ENCODE results near the gene ADGRL3. TPM values are rescaled to one million over a fixed set of nuclear protein-coding genes. Genes with fewer than 3 reads are reported as not detected.

Gene ADGRL3
- total RNA-seq, 1 donor, result under 0.01 TPM

GRCh38 chr4:61853041-61853440 is 652.9 kb downstream of the ADGRL3 start:
- no peak for DNase-seq (ENCODE audit: low read depth in 2 of 3, low spot score in 2 of 3)

DNA sequence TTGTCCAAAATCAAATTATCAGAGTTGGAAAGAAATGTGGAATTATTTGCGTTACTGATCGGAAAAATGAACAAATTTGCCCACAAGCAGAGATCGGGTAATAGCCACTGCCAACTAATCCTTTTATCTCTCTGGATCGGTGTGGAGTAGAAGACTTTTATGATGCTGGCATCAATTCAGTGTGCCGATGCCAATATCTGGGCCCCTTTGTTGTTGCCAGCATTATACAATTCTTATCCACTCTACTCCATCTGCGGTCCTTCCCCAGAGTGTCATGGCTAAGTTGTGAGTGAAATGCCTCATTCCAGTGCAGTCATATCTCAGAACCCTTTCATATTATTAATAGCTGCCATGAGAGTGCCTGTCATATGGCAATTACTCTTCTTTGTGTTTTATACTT is 660.2 kb downstream of the ADGRL3 start:
- no peak for DNase-seq (ENCODE audit: low read depth in 2 of 3, low spot score in 2 of 3)

DNA sequence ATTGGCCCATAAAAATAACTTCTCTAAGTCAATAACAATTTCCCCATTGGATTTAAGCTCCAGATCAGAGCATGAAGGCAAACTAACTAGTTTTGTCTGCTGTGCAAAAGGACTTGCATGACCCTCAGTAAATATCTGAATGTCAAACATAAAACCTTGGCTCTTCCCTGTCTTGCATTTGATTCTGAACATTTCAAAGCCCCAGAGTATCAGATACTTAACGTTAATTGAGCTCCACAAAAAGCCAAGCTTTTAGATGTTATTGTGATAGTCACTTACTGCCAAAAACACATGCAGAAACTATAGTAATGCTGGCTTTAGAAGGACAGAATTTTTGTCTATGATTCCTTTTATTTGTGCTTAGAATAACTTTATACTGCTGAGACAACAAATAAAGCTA is 664.2 kb downstream of the ADGRL3 start:
- DNase-seq (ENCODE audit: low read depth in 2 of 3, low spot score in 2 of 3), result no peak

DNA sequence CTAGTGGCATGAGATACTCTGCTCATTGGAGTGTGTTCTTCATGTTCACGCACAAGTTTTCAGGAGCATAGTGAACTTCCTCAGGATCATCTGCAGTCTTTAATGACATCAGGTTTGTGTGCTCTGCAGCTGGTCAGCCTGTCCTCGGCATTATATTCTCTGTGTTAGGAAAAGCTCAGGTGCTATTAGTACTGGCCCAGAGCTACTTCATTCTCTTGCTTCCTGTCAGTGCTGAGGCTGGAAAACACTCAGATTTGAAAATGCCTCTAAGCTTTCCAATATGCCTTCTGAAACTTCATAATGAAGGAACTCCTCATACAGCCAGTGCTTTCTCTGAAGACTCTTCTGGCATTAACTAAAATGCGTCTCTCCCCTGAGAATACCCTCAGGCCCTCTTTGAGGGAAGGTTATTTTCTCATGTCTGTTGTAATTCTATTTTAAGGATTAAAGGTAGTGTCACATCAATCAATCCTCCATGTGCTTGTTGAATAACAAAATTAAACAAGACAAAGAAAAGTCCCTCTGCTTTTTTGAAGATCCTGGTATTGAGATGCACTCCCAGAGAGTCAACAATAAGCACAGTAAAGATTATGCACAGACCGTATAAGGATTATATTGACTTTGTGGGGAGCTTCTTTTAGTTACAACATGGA is 666.4 kb downstream of the ADGRL3 start:
- DNase-seq (ENCODE audit: low read depth in 2 of 3, low spot score in 2 of 3), result no peak

DNA sequence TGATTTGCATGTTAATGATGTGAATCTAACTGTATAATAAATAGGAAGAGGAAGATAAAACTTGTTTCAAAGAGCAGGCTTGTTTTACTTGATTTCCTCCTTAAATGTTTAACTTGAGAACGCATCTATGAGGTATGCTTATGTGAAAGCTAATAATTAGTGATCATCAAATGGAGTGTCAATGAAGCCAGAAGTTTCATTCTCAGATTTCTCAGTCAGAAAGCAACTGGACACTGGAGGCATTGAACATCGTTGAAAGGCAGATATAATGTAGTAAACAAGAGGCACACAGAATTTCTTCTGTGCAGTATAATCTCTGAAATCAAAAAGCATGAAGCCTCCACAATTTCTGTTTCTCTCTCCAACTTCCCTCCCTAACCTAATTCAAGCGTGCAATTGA is 672.9 kb downstream of the ADGRL3 start:
- DNase-seq (ENCODE audit: low read depth in 2 of 3, low spot score in 2 of 3), result no peak

DNA sequence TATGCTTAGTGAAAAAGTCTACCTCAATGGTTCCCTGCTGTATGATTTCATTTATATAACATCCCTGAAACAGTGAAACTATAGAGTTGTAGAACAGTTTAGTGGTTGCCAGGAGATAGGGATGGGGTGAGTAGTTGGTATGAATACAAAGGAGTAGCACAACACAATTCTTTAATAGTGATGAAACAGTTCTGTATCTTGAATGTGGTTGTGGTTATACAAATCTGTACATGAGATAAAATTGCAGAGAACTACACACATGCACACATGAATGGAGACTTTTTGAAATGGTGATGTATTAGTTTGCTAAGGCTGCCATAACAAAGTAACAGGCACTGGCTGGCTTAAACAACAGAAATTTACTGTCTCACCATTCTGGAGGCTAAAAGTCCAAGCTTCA is 677.1 kb downstream of the ADGRL3 start:
- peak in 1 of 3 donors; percentile 9 for DNase-seq (ENCODE audit: low read depth in 2 of 3, low spot score in 2 of 3)

GRCh38 chr4:61877893-61878292 is 677.8 kb downstream of the ADGRL3 start:
- peak in 2 of 3 donors; percentile 73 to 83 for DNase-seq (ENCODE audit: low read depth in 2 of 3, low spot score in 2 of 3)

DNA sequence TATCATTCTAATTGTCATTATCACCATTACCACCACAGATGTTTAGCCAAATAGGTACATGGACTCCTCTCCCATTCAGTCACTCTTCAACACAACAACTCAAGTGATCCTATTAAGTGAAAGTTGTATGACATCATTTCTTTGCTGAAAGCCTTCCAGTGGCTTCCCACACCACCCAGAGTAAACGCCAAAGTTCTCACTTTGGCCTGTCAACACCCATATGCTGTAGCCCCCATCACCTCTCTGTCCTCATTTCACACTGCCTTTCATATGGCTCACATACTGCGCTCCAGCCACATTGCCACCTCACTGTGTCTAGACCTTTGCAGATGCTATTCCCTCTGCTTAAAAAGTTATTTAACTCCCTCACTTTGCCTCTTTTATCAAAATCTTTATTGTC is 682.3 kb downstream of the ADGRL3 start:
- DNase-seq (ENCODE audit: low read depth in 2 of 3, low spot score in 2 of 3), result no peak

DNA sequence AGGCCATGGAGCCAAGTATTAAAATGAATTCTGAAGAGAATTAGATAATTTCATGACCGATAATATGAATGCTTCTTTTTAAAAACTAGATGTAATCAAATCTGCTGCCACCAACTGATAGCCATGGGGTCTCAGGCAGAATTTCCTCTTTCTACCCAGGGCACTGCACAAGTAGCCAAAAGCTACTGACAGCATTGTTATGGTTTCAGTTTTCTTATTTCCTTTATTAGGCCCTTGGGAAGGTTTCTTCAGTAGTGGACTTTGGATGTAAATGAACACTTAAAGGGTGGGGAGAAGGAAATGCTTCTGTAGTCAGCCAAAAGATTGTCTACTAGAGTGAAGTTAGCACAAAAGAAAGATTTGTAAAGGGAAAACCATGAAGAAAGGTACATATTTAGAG is 686.0 kb downstream of the ADGRL3 start:
- DNase-seq (ENCODE audit: low read depth in 2 of 3, low spot score in 2 of 3), result peak in 1 of 3 donors; percentile 36

- DNase-seq (ENCODE audit: low read depth in 2 of 3, low spot score in 2 of 3), result no peak
Observed at GRCh38 chr4:61889117-61889516, 689.0 kb downstream of the ADGRL3 start.

GRCh38 chr4:61890321-61890720 is 690.2 kb downstream of the ADGRL3 start:
- DNase-seq (ENCODE audit: low read depth in 2 of 3, low spot score in 2 of 3), result no peak

DNA sequence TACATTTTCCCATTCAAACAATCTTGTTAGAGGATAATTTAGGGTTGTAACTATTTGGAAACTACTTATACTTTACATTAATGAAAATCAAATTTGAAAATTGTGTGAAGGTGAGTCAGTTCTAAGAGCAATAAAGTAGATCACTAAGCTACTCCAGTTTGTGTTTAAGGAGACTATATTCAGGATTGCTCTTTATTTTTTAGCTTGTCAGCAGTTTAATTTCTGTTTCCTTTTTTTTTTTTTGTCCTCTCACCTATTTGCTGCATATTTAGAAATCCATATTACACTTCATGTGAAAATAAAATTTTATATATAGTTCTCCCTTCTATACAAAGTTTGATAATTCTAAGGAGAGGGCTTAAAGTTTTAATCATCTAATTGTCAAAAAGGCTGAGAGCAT is 691.8 kb downstream of the ADGRL3 start:
- no peak for DNase-seq (ENCODE audit: low read depth in 2 of 3, low spot score in 2 of 3)

GRCh38 chr4:61896634-61897033 is 696.5 kb downstream of the ADGRL3 start:
- no peak for DNase-seq (ENCODE audit: low read depth in 2 of 3, low spot score in 2 of 3)

DNA sequence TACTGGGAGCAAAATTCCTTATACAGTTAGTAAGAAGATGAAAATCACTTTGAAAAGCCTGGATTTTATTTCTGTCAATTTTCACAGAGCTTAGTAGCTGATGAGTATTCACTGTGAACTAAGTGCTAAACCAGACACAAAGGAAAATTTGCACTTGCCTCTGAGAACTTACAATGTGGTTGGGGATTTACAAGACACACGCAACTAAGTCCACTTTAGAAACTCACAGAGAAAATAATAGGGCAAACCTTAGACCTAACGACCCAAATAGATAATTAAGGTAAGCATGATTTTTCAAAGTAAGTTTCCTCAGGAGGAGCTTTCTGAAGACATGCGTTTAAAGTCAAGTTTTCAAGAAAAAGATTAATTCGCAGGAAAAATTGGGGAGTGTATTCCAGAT is 708.9 kb downstream of the ADGRL3 start:
- no peak for DNase-seq (ENCODE audit: low read depth in 2 of 3, low spot score in 2 of 3)

DNA sequence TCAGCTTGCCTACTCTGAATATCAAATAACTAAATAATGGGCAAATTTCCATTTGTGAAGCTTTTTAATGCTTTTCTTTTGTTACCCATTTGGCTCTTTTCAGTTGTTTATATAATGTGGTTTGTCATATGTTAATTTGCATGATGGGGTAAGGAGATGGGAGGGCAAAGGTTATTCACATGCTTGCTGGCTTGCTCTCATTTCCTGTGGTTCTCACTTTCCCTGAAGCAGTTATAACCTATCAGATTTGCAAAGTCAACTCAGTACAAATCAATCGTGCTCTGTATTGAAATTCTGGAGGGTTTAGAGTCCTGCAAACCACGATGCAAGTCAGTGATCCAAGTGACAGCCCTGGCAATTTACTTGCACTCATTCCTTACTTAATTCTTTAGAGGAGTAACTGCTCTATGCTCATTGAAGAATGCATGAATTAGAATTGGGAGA is 711.2 kb downstream of the ADGRL3 start:
- DNase-seq (ENCODE audit: low read depth in 2 of 3, low spot score in 2 of 3), result no peak

GRCh38 chr4:61913619-61914018 is 713.5 kb downstream of the ADGRL3 start:
- no peak for DNase-seq (ENCODE audit: low read depth in 2 of 3, low spot score in 2 of 3)

GRCh38 chr4:61915501-61915900 is 715.4 kb downstream of the ADGRL3 start:
- no peak for DNase-seq (ENCODE audit: low read depth in 2 of 3, low spot score in 2 of 3)

DNA sequence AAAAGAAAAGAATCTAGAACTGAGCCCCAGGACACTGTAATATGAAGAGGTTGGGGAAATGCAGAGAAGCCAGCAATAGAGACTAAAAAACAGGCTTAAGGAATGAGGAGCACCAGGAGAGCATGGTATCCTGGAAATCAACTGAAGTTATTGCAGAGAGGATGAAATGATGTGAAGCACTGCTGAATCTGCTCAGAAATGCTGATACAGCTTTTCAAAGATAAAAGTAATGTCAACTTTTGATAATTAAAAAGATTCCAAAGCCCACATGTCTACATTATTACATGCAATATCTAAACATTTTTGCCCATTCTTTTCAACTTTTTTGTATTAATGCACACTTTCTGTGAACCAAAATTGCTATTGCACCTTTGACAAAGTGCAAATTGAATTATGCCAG is 718.4 kb downstream of the ADGRL3 start:
- no peak for DNase-seq (ENCODE audit: low read depth in 2 of 3, low spot score in 2 of 3)

DNA sequence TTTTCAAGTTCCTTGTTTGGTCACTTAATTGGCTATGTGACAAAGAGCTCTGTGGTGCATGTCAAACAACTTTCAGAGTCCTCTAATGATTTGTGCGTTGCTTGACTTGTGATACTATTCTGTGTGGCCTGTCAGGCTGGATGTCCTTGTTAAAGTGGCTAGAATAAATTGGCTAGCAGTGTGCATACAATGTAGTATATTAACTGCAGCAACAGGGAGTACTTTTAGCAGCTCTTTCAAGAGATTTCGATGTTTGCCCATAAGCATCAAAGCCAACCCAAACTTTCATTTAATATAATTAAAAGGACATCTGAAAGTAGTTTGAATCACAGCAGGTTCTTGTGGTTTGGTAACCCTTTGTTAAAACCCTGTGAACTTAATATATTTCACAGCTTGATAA is 718.9 kb downstream of the ADGRL3 start:
- no peak for DNase-seq (ENCODE audit: low read depth in 2 of 3, low spot score in 2 of 3)

DNA sequence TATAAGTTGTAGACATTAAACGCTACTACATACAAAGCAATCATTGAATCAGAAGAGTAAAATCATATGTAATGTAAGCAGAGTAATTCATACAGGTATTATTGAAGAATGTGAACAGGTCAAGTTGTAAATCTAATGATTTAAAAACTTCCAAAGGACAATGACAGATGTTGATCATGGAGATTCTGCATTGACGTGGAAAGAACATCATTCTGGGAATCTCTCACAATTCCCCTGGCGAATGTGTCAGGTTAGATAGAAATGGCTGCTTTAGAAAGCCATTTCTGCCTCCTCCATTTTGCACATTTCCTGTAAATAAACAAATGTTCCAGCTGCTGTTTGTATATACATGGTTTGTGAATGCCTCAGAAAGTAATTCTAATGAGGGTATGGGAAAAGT is 719.4 kb downstream of the ADGRL3 start:
- no peak for DNase-seq (ENCODE audit: low read depth in 2 of 3, low spot score in 2 of 3)

GRCh38 chr4:61921920-61922319 is 721.8 kb downstream of the ADGRL3 start:
- DNase-seq (ENCODE audit: low read depth in 2 of 3, low spot score in 2 of 3), result no peak

DNA sequence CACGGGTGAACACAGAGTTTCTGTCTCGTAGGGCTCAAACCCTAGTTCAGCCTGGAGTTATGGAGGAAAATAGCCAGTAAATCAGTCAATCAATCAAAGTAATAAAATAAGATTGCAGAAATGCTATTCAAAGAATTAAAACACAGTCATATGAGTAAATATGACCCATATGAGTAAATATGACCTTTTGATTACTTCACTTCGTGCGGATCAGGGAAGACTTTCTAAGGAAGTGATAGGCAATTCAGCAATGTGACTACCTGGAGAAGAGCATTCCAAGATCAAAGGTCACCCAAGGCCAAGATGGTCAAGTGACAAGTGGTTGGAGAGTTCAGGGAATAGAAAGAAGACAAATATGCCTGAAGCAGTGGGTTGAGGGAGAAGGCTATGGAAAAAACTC is 722.6 kb downstream of the ADGRL3 start:
- DNase-seq (ENCODE audit: low read depth in 2 of 3, low spot score in 2 of 3), result no peak

GRCh38 chr4:61923179-61923578 is 723.1 kb downstream of the ADGRL3 start:
- DNase-seq (ENCODE audit: low read depth in 2 of 3, low spot score in 2 of 3), result no peak
